HG03175 (cell line): ENCODE data around the gene GRIK4.
A peak's percentile ranks its signal among the peaks of the same experiment; 100 is the strongest.

Source experiments
- ATAC-seq: cut with Tn5 transposase; IDR thresholded peaks from one replicate; pipeline ENCODE4 v1.9.1; 2021; ENCODE audit warnings: mild to moderate bottlenecking, moderate library complexity; ENCODE audit not compliant: unreplicated experiment

GRIK4 gene

DNA sequence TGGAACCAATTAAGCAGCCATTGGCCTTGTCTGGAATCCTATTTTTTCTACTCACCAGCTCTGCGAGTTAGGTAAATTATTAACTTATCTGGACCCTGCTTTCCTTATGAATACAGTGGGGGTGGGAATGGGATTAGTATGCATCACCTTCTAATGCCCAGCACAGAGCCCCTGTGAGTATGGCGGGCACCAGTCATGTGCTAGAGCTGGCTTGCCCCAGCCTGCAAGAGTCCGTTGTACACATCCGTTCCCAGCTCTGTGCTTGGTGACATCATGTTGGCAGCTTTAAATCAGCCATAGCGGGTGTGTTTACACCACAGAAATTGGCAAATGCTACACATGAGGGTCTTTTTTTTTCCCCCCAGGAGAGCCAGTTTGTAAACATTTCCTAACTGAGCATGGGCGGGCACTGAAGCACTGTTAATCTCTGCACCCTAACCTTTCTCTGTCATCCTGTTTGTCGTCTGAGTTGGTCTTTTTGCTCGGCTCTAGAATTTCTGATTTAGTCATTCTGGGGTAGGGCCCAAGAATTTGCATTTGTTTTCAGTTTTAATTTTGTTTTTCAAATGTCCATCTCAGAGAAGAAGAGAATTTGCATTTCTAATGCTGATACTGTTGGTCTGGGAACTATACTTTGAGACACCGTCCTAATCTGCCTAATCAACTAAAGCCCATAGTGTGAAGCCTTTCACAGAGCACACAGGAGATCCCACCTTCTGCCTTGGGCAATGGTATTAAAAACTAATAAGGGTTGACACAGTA is 382.1 kb downstream of the GRIK4 start:
- peak; percentile 64 for ATAC-seq

DNA sequence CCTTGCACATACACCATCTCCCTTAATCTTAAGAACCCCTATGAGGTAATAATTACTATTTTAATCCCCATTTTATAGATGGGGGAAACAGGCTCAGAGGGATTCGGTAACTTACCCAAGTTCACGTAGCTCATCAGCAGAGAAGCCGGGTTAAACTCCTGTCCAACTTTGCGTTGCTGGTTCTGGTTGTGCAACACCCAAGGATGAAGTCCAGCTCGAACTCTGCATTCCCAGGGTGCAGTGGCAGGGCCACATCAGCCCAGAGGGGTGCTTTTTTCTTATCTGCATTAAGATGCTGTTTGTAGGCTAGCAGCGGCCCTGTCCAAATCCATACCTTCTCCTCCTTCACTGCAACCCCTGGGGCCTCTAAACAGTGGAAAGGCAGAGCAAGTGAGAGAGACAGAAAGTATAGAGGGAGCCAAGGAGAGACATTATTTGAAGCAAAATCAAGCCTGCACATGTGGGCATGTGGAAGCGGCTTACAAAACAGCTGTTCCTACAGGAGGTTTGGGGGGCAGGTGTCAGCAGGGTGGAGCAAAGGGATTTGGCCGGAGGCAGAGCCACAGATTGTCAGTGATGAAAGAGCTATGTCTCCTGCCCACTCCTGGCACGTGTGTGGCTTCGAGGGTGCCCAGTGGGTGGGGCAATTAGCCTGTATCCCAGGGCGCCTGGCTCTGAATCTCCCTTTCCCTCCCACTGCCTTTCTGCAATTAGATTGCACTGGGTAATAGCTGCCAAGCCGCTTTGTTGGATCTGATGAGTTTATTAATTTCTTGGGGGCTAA is 382.8 kb downstream of the GRIK4 start:
- ATAC-seq, result no peak

DNA sequence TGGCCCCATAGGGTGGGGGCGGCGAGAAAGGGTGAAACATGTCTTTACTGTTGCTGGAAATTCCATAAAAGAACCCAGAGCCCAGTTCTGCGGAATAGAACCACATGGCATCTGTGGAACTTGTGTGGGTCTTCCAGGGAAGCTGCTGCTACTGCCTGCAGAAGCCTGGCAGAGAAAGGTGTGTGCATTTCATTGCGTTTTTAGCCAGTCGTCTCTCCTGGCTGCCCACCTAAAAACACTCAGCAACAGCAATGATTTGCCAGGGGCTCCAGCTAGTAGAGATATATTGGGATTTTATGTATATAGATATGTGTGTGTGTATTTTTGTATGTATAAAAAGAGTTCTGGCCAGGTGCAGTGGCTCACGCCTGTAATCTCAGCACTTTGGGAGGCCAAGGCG is 385.1 kb downstream of the GRIK4 start:
- no peak for ATAC-seq

DNA sequence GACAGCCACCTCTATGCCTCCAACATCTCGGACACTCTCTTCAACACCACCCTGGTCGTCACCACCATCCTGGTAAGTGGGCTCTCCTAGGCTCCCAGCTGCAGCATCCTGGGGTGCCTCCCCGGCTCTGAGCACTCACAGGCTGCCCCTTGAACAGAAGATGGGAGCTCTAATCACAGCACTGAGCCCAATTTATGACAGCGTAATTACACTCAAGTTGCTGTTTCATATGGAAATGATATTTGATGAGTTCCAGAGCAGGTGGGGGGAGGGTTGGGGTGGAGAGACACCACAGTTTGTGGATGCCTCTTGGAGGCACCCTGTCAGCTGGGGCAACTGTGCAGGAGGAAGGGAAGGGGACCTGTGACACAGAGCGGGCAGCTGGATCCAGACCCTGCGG is 387.0 kb downstream of the GRIK4 start:
- no peak for ATAC-seq

DNA sequence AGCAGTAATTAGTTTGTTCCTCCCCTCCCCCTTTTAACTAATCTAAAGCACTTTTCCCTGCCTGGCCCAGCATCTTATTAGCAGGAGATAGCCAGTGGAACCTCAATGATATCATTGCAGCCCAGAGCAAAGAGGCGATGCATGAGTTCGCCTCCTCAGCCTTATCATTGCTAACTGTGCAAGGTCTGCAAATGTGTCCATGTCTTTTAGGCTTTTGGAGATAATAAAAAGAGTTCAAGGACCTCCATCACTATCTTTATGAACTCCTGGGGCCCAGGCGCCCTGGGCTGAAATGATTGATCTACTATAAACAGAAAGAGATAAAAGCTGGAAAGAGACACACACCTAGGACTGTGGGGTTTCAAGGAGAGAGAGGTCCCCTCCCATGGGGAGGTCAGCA is 388.2 kb downstream of the GRIK4 start:
- ATAC-seq, result no peak

DNA sequence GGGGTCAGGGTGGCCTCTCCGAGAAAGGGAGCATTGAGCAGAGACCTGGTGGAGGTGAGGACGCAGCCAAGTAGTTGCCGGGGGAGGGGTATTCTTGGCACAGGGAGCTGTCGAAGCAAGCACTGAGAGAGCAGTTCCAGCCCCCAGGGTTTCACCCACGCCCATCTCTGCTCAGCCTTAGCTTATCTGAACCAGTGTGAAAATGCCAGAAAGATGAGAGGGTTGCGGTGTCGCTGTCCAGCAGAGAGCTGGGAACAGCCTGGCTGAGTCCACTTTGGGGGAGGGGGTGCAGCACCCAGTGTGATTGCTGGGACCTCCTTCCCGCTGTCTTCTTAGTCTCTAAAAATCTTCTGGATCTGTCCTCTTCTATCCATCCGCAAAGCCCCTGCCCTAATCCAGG is 389.1 kb downstream of the GRIK4 start:
- ATAC-seq, result no peak

DNA sequence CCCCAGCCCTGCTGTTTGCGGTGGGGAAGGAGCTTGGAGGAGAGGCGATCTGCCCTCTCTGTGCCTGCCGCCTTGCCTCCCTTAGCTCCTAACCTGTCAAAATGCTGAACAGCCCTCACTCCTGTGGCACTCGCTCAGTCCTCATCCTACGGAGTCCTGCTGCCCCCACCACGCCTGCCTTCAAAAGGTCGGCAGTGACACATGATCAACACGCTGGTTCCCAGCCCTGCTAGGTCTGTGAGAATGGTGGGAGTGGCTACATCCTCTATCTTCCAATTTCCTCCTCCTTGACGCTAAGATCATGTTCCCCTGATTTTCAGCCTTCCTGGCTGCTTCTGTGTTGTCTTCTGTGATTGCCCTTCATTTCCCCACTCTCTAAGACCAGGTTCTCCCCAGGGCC is 392.1 kb downstream of the GRIK4 start:
- ATAC-seq, result no peak

DNA sequence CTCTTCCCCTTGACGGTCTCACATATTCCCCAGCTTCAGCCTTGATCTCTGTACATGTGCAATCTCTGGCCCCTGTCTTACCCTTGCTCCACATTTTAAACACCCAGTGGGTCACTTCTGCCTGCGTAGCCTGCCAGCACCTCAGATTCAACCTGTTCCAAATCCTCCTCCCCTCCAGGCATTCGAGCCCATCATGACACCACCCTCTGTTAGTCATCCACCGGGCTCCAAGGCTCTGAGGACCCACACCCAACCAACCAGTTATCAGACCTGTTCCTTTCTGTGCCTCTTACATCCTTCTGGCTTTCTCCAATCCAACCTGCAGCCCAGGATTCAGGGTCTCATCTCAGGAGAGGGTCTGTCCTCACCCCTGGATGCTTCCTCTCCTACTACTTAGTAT is 392.6 kb downstream of the GRIK4 start:
- no peak for ATAC-seq

DNA sequence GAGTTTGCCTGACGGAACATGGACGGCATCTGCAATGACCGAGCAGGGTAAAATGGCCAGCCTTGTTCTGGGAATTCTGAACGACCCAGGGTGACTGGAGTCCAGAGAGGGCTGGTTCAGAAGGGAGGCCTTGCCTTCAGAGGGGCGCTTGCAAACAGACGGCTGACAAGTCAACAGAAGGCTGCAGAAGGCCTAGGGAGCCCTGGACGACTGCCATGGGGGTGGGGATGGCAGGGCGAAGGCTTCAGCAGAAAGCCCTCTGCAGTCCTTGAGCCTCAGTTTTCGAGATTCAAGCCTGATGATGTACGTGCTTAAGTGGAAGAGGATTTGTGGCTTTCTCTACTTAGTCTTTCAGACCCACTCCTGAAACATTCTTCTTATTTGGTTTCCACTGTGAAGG is 395.2 kb downstream of the GRIK4 start:
- ATAC-seq, result no peak

DNA sequence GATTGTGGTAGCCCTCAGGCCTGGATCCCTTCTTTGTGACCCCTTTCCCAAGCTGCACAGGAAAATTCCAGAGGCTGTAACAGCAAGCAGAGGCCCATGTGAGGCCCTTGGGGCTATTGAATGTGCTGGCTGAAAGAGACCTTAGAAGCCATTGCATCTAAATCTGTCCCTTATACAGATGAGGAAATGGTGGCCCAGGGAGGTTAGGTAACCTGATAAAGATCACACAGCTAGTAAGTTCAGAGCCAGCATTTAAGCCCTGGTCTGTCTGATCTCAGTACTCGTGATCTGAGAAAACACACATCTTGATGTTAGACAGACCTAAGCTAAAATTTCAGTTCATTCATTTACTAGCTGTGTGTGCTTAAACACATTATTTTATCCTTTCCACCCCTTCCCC is 396.4 kb downstream of the GRIK4 start:
- no peak for ATAC-seq

DNA sequence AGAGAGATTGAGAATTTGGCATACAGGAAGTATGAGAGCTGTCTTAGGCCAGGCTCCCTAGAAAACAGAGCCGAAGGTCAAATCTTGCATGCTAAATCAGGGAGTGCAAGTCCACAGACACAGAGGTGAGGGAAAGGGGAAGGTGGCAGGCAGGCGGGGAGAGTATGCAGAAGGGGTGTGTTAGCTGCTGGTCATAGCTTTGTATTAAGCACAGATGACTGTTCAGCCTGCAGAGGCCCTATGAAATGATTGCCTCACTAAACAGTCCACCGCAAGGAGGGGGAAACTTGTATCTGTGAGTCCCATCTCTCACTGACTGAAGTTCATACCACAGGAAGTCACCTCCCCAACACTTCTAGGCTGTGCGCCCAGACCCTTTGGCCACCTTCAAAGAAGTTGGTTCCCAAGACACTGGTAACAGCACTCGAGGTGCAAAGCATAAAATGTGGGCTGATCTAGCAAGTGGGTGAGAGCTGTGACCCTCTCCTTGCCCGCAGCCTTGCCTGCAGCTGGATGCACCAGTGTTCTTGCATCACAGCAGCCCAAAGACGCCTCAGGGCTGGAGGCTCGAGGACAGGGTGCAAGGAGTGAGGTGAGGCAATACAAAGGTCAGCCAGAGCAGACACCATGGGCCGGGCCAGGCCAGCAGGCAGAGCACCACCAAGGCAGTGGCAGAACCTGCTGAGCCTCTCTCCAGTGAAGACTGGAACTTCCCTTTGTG is 397.1 kb downstream of the GRIK4 start:
- no peak for ATAC-seq

DNA sequence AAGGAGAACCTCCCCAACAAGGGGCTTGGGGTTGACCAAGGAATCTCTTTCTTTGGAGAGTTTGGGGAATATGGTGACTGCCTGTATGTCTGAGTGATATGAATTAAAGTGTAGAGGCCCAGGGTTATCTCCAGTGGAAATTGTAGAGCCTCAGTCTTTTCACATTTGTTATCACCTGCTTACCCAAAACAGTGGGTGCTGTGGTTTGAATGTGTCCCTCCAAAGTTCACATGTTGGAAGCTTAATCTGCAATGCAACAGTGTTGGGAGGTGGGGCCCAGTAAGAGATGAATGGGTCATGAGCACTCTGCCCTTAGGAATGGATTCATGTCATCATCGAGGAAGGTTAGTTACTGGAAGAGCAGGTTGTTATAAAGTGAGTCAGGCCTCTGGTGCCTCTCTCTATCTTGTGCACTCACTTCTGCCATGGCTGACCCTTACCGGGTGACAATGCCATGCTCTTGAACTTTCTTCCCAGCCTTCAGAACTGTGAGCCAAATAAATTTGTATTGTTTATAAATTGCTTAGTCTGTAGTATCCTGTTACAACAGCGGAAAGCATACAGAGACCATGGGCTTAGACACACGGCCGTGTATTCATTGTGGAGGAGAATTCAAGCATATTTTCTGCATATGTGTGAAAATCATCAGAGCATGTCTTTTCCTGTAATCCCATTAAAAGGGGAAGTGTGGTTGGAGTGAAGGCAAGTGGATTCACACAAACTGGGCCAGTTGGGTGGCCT is 398.3 kb downstream of the GRIK4 start:
- no peak for ATAC-seq

DNA sequence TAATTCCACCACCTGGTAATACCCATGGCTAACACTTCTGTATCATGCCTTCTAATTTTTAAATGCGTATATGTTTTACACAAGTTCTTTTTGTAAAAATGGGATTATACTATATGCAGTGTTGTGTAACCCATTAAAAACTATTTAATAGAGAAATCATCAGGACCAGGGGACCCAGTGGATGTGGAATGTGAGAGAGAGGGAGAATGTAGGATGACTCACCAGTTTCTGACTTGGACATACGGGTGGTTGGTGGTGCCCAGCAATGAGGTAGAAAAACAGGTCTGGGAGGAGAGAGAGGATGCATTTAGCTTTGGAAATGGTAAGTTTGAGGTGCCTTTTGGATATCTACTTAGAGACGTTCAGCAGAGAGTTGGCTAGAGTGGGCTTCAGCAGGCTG is 400.4 kb downstream of the GRIK4 start:
- ATAC-seq, result no peak

DNA sequence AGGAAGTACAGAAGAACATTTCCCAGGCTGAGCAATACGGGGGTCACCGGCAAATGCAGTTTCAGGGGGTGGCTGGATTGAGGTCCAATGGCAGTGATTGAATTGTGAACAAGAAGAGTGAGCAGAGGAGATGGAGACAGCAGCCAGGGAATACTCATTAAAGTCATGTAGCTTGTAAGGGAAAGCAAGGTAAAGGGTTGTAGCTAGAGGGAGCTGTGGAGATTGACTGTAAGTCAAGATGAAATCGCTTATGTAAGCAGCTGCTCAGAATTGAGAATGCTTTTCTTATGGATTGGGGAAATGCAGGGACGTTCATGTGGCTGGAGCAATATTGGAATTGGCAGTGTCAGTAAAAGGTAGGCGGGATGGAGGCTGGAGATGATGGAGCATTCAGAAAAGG is 401.0 kb downstream of the GRIK4 start:
- no peak for ATAC-seq

DNA sequence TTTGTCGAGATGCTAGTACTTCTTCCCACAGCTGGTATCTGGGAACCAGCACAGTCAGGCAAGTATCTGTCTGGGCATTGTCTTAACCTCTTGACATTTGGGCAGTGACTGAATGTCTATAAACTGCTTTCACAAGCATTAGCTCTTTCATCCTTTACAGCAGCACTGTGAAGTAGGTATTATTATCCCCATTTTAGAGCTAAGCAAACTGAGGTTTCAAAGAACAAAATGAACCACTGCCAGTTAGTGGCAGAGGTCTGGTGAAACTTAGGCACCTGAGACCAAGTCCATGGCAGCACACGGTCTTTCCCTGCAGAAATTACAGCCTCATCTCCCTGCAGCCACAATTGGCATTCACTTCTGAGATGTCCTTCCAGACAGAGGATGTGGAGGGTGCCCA is 401.4 kb downstream of the GRIK4 start:
- no peak for ATAC-seq

DNA sequence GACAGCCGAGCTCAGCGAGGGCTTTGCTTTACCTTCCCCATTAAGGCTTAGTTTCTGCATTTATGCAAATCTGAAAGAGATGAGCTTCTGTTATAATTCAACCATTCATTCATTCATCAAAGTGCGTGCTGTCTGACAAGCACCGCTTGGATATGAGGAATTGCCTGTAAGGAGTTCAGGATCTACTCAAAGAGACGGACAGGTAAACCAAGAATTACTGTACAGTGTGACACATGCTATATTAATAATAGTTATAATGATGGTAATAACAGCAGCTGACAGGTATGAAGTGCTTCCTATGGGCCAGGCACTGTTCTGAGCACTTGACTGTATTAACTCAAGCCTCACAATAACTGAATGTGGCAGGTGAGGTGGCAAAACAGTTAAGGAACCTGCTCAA is 402.5 kb downstream of the GRIK4 start:
- ATAC-seq, result no peak

DNA sequence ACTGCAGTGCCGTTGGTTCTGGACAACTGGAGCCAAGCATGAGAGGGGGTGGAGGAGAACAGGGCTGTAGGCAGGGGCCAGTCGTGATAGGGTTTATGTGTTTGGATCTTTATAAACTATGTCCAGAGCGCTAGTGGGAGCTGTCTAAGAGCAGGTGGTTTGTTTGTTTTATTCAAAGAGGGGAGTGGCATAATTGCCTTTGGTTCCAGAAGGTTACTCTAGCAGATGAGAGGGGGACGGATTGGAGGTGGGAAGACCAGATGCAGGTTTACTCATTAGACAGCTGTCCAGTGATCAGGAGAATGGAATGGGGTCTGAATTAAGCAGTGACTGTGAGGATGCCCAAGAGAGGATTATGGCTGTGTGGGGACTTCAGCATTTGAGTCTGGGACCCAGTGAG is 403.1 kb downstream of the GRIK4 start:
- ATAC-seq, result no peak

DNA sequence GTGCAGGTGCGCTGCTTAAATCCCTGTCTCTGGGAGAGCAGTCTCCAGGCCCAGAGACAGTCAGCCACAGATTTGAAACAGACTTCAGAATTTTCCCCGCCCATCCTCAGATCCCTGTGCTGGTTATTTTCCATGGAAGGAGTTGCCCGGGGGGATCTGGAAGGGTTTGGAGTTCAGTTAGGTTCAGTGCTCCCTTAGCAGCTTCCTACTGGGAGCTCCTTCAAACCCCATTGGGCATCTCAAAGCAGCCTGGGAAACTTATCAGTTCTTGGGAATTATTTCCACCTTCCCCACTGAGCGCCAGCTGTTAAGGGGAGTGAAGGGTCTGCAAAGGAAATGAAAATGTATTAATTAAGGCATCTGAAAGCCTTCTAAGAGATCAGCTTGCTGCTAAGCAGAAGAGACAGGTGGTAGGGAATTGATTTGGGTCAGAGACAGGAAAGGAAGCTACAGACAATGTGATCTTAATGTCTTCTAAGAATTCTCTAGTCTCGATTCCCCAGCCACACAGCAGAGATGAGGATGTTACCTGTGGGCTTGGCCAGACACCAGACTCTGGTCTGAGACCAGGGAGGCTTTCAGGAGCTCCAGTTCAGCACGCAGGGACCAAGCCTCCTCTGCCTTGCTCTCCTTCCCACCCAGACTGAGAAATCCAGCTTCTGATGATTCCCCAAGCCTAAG is 406.2 kb downstream of the GRIK4 start:
- ATAC-seq, result no peak

DNA sequence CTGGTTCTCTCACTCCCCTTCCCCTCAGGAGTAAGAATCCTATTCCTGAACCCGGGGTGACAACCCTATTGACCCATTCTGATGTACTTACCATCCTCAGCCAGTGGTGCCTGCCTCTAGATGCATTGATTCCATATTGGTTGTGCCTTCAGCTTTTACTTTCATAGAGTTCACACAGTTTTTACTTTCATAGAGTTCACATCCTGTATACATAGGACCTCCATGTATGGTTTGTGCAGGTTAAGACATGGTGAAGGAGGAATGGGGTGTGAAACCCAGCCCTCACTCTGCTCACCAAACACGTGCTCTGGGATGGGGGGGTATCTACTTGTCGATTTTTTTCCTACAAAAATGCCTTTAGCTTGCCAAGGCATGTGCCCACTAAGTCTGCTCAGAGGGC is 406.7 kb downstream of the GRIK4 start:
- ATAC-seq, result no peak

DNA sequence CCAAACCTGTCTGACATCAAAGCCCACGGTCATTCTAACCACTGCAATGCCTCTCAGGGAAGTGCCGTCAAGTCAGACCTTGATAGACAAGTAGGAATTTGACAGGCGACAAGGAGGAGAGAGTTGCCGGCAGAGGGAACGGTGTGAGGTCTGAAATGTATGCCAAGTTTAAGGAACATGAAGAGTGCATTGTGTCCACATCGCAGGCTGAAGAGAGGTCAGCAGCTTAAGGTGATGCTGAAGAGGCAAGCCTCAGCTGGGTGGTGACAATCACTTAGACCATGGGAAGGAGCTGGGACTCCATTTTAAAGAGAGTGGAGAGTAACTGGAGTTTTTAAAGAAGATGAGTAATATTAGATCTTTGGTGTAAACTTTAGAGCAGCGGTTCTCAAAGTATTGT is 407.5 kb downstream of the GRIK4 start:
- ATAC-seq, result no peak

DNA sequence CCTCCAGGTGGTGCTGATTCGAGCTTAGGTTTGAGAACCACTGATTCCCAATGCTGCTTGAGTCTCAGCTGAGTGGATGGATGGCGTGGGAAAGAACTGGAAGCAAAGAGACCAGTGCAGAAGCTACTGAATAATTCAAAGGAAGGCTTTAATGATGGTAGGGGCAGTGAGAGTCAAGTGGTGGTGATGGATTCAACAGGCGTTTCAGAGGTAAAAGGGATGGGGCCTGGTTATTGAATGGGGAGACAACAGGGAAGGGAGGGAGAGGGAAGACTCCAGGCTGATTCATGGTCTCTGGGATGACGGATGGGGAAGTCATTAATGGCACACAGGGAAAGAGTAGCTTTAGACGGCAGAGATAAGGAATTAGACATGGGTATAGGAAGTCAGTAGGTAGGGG is 408.0 kb downstream of the GRIK4 start:
- no peak for ATAC-seq
